ENCODE results near the gene DRC3. TPM values are rescaled to one million over a fixed set of nuclear protein-coding genes. Genes with fewer than 3 reads are reported as not detected.

The DRC3 gene
- total RNA-seq, 1 experiment from 2014 or later, result 0.68 TPM

DNA sequence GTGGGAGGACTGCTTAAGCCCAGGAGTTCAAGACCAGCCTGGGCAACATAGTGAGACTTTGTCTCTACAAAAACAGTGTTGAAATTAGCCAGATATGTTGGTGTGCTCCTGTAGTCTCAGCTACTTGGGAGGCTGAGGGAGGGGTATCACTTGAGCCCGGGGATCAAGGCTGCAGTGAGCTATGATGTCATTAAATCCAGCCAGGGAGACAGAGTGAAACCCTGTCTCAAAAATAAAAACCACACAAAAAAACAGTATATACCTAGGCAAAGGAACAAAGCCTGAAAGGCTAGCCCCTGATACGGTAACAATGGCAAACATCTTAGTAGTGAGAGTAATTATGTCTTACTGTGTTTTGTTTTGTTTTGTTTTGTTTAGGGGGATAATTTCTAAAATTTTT lies 38.4 kb upstream of the DRC3 start:
- H3K9me3 Mint-ChIP-seq, result no peaks in the 10 kb centered on the region
- no peak for DNase-seq
- Histone ChIP-seq H2BK12ac (ENCODE audit: insufficient read length, low read depth, low read length) (no peak overlapping the region), H3K79me1 (ENCODE audit: insufficient read depth, low read depth, low read length, poor library complexity, severe bottlenecking) (no peaks in the 10 kb centered on the region), H3K4me1 (ENCODE audit: insufficient read depth, low read length) (no peaks in the 10 kb centered on the region), H3K18ac (ENCODE audit: insufficient read length, low read depth, low read length) (no peak overlapping the region), H4K8ac (replicated peaks; ENCODE audit: insufficient read length, low read depth, low read length) (no peak overlapping the region), H3K27ac (ENCODE audit: insufficient read length, low read depth, low read length) (no peak overlapping the region), H2BK5ac (ENCODE audit: insufficient read length, low read length) (no peak overlapping the region), H4K91ac (ENCODE audit: insufficient read length, low read depth, low read length) (no peak overlapping the region), H4K20me1 (ENCODE audit: control insufficient read depth, insufficient read depth, insufficient read length) (no peaks in the 10 kb centered on the region), H2AFZ (ENCODE audit: low read length) (no peak overlapping the region), H2BK120ac (ENCODE audit: low read depth, low read length, poor library complexity, severe bottlenecking) (no peak overlapping the region), H2BK15ac (ENCODE audit: low read depth, low read length) (no peak overlapping the region), H3K56ac (ENCODE audit: insufficient read length, low read depth, low read length) (no peak overlapping the region), H3T11ph (ENCODE audit: low read length) (no peak overlapping the region), H3K4me2 (ENCODE audit: insufficient read depth, insufficient read length, low read length) (no peak overlapping the region), H3K27me3 (ENCODE audit: insufficient read depth, low read length) (no peaks in the 10 kb centered on the region), H4K5ac (ENCODE audit: insufficient read length, low read depth, low read length) (no peak overlapping the region), H3K4ac (ENCODE audit: low read depth, low read length) (no peak overlapping the region), H2BK20ac (ENCODE audit: low read depth, low read length, poor library complexity, severe bottlenecking) (no peak overlapping the region), H3K79me2 (ENCODE audit: insufficient read depth, low read length) (no peaks in the 10 kb centered on the region), H3K9me3 (ENCODE audit: control insufficient read depth, low read depth, low read length) (no peaks in the 10 kb centered on the region), H3K14ac (ENCODE audit: insufficient read depth, low read length) (no peak overlapping the region), H2AK5ac (ENCODE audit: insufficient read length, low read length) (no peak overlapping the region), H3K9ac (ENCODE audit: extremely low read depth, insufficient read length, low read length) (no peak overlapping the region), H3K23me2 (ENCODE audit: insufficient read length, low read depth, low read length, poor library complexity, severe bottlenecking) (no peaks in the 10 kb centered on the region), H3K23ac (ENCODE audit: insufficient read length, low read depth, low read length) (no peak overlapping the region)
- H3K4me1 Mint-ChIP-seq, result peaks cover 5 to 10% of the 10 kb centered on the region in 2 experiments; a peak in 3 of 4 replicates
- no peak overlapping the region for H3K4me3 Mint-ChIP-seq
- no CpG with 5 or more reads among the region's 2 CpGs for WGBS (ENCODE audit: extremely low coverage, insufficient read length, low lambda C conversion rate)
- H3K27me3 Mint-ChIP-seq (ENCODE audit: low read depth), result no peaks in the 10 kb centered on the region; the same call in 1 of the 2 replicates
- H3K36me3 Mint-ChIP-seq (ENCODE audit: insufficient read depth in 1 of 3, low read depth in 3 of 3), result no peaks in the 10 kb centered on the region
- TF ChIP-seq, protein P1, sequence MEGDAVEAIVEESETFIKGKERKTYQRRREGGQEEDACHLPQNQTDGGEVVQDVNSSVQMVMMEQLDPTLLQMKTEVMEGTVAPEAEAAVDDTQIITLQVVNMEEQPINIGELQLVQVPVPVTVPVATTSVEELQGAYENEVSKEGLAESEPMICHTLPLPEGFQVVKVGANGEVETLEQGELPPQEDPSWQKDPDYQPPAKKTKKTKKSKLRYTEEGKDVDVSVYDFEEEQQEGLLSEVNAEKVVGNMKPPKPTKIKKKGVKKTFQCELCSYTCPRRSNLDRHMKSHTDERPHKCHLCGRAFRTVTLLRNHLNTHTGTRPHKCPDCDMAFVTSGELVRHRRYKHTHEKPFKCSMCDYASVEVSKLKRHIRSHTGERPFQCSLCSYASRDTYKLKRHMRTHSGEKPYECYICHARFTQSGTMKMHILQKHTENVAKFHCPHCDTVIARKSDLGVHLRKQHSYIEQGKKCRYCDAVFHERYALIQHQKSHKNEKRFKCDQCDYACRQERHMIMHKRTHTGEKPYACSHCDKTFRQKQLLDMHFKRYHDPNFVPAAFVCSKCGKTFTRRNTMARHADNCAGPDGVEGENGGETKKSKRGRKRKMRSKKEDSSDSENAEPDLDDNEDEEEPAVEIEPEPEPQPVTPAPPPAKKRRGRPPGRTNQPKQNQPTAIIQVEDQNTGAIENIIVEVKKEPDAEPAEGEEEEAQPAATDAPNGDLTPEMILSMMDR (conservative IDR thresholded peaks at IDR 0.05), result no peak
- no peak overlapping the region for H3K27ac Mint-ChIP-seq
